CD8-positive, alpha-beta memory T cell (primary cell): Measurements from ENCODE around the gene NLRP5. TPM values are rescaled to one million over a fixed set of nuclear protein-coding genes. Genes with fewer than 3 reads are reported as not detected.
A peak's percentile ranks its signal among the peaks of the same experiment; 100 is the strongest.

ENCODE experiments used
- CTCF ChIA-PET: fragments of 350-600 bp; sonication (Branson Sonifier 250); formaldehyde crosslinking; loops from one replicate; lab custom pipeline; 2021; ENCODE audit warnings: antibody characterized with exemption; lab: Charles Lee
- POLR2A ChIA-PET: fragments of 350-600 bp; sonication (Branson Sonifier 250); formaldehyde crosslinking; loops from one replicate; lab custom pipeline; 2021; ENCODE audit warnings: antibody characterized with exemption; lab: Charles Lee
- DNase-seq, 5 donors: peaks; one replicate each; pipeline versions ENCODE4 v3.0.0 to v3.0.0-alpha.2; 2020 to 2022; ENCODE audit warnings: mixed read lengths in 1 of 5
- H3K27ac ChIP-seq: one replicate; pipeline ENCODE4 v1.7.0; 2013; ENCODE audit warnings: low read depth, mild to moderate bottlenecking, low read length, moderate library complexity
- H3K27me3 ChIP-seq: 2 replicates; pipeline ENCODE4 v1.7.0; 2013; ENCODE audit warnings: low read length, mild to moderate bottlenecking; ENCODE audit not compliant: insufficient read depth, poor library complexity, severe bottlenecking
- H3K36me3 ChIP-seq: 2 replicates; pipeline ENCODE4 v1.7.0; 2013; ENCODE audit warnings: mild to moderate bottlenecking, low read length, moderate library complexity; ENCODE audit not compliant: insufficient read depth
- H3K4me1 ChIP-seq: 2 replicates; pipeline ENCODE4 v1.7.0; 2013; ENCODE audit warnings: mild to moderate bottlenecking, low read length, moderate library complexity; ENCODE audit not compliant: insufficient read depth
- H3K4me3 ChIP-seq: 2 replicates; pipeline ENCODE4 v1.7.0; 2013; ENCODE audit warnings: mild to moderate bottlenecking, low read length
- H3K9me3 ChIP-seq: 2 replicates; pipeline ENCODE4 v1.7.0; 2013; ENCODE audit warnings: mild to moderate bottlenecking, low read length
- H3K27ac Mint-ChIP-seq, 8 donors: one replicate each; pipeline ENCODE4 v1.8.0; 2020 to 2021; ENCODE audit warnings: mixed read lengths in 8 of 8, mild to moderate bottlenecking in 6 of 8, inconsistent platforms in 3 of 8, moderate library complexity in 3 of 8
- H3K27me3 Mint-ChIP-seq, 2 donors: one replicate each; pipeline ENCODE4 v1.8.0; 2020 to 2021; ENCODE audit warnings: mixed read lengths in 2 of 2, mild to moderate bottlenecking in 1 of 2, moderate library complexity in 1 of 2
- H3K36me3 Mint-ChIP-seq, 3 donors: one replicate each; pipeline ENCODE4 v1.8.0; 2020 to 2021; ENCODE audit warnings: mixed read lengths in 3 of 3, inconsistent platforms in 1 of 3, mild to moderate bottlenecking in 1 of 3
- H3K4me1 Mint-ChIP-seq, 3 donors: one replicate each; pipeline ENCODE4 v1.8.0; 2020 to 2021; ENCODE audit warnings: mixed read lengths in 3 of 3, inconsistent platforms in 1 of 3, mild to moderate bottlenecking in 1 of 3
- H3K4me3 Mint-ChIP-seq, 7 donors: one replicate each; pipeline ENCODE4 v1.8.0; 2020 to 2021; ENCODE audit warnings: mixed read lengths in 7 of 7, mild to moderate bottlenecking in 6 of 7, moderate library complexity in 4 of 7, inconsistent platforms in 2 of 7
- H3K9me3 Mint-ChIP-seq, 5 donors: one replicate each; pipeline ENCODE4 v1.8.0; 2020 to 2022; ENCODE audit warnings: mixed read lengths in 5 of 5, mild to moderate bottlenecking in 3 of 5, moderate library complexity in 2 of 5, inconsistent platforms in 1 of 5
- polyA plus RNA-seq: library from polyadenylated mRNA; unstranded; fragments of 300-500 nt; fragmentation: Illumina TruSeq; gene quantifications from one replicate; pipeline ENCODE4 v1.2.3, GENCODE V29; 2021
- total RNA-seq, 2 experiments: library from RNA; stranded (reverse); gene quantifications; one replicate each; pipeline ENCODE4 v1.2.3, GENCODE V29; 2021

The NLRP5 gene
- total and polyA plus RNA-seq, 3 experiments from 2014 or later: not detected

DNA sequence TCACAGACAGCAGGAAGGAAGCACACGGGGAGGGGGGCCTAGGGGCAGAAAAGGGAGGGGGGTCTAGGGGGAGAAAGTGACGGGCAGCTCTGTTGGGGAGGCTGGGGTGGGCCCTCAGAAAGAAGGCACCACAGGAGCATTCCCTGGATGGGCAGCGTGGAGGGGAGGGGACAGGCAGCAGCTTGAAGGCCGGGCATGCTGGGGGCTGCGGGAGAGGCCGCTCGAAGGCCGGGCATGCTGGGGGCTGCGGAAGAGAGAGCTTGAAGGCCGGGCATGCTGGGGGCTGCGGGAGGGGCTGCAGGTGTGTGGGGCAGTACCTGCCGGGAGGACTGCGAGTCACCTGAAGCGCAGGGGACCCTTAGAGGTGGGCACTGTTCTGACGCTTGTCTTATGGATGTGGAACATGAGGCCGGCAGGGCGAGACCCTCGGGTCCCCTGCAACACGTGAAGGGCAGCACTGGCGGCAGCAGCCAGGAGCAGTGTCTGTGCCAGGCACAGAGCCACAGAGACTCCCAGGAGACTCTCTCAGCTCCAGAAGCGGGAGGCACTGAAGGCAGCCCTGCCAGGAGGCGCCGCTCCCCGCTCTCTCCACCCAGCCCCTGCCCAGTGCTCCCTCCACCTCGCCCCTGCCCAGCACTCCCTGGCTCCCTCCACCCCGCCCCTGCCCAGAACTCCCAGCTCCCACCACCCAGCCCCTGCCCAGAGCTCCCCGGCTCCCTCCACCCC, 121.2 kb downstream of the NLRP5 start:
- Mint-ChIP-seq H3K27me3 (peaks cover 0 to 2% of the 10 kb centered on the region in 2 donors), H3K27ac (peak overlapping the region in 1 of 8 donors; percentile 91), H3K9me3 (no peaks in the 10 kb centered on the region), H3K4me3 (no peak overlapping the region), H3K4me1 (peaks cover 24 to 67% (median 33%) of the 10 kb centered on the region in 3 donors), H3K36me3 (peaks cover 0 to 17% (median 0%) of the 10 kb centered on the region in 3 donors)
- Histone ChIP-seq H3K4me3 (no peak overlapping the region), H3K4me1 (peaks cover 22% of the 10 kb centered on the region), H3K9me3 (no peaks in the 10 kb centered on the region), H3K36me3 (no peaks in the 10 kb centered on the region), H3K27ac (no peak overlapping the region), H3K27me3 (no peaks in the 10 kb centered on the region)
- ChIA-PET CTCF (no interaction called here), POLR2A (no interaction called here)
- DNase-seq: no peak

DNA sequence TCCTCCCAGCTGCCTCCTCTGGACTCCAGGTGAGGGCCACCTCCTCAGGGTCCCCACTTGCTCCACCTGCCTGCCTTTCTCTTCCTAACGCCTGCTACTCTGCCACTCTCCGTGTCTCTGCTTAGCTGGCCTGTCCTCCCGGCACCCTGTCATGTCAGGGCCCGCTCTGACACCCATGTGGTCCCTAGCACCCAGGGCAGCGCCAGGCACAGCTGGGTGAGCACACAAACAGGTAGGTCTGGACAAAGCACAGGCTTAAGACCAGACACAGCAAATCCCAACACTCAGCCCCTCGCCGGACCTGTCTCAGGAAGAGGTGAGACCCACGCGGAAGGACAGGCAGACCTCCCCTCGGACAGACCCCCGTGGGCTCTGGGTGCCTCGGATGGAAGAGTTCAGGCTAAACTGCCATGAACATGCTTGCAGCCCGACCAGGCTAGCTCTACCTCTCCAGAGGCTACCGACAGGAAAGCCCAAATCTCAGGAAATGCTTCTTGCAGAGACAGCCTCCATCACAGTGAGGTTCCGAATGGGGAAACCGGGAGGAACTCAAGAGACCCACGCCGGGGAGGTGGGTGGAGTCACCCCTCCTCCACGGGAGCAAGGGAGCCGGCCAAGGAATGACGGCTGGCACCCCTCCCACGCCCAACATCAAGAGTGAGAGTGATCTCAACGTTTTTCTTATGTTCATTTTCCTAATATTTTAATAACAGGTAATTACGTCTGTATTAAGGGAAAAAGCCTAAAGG, 122.0 kb downstream of the NLRP5 start:
- POLR2A ChIA-PET: no interaction called here
- Mint-ChIP-seq H3K9me3 (no peaks in the 10 kb centered on the region), H3K36me3 (peaks cover 0 to 15% (median 0%) of the 10 kb centered on the region in 3 donors), H3K4me1 (peaks cover 32 to 75% (median 40%) of the 10 kb centered on the region in 3 donors), H3K27me3 (peaks cover 0 to 2% of the 10 kb centered on the region in 2 donors), H3K4me3 (no peak overlapping the region), H3K27ac (peak overlapping the region in 2 of 8 donors; percentile 60 to 81)
- Histone ChIP-seq H3K27ac (no peak overlapping the region), H3K9me3 (no peaks in the 10 kb centered on the region), H3K4me1 (peaks cover 22% of the 10 kb centered on the region), H3K27me3 (no peaks in the 10 kb centered on the region), H3K4me3 (no peak overlapping the region), H3K36me3 (no peaks in the 10 kb centered on the region)
- CTCF ChIA-PET: no interaction called here
- DNase-seq: no peak

DNA sequence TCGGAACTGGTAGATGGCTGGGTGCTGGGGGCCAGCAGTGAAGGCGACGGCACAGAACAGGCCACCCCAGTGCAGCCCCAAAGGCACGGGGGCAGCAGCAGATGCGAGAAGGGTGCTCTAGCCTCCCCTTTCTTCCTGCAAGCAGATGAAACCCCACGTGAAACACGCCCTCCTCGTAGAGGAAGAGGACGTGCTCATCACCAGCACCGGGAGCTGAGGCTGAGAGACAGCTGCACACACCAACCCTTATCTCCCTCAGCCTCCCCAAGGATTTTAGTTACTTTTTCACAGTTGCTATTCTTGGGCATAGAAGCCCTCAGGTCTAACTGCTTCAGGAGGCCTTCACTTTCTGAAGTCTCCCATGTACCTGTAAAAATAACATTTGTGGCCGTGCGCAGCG, 122.7 kb downstream of the NLRP5 start:
- H3K27ac ChIP-seq: no peak overlapping the region
- CTCF ChIA-PET: no interaction called here
- no peaks in the 10 kb centered on the region for H3K9me3 ChIP-seq
- no peak for DNase-seq
- POLR2A ChIA-PET: no interaction called here
- H3K4me1 Mint-ChIP-seq: peaks cover 37 to 81% (median 43%) of the 10 kb centered on the region in 3 donors
- H3K36me3 ChIP-seq: no peaks in the 10 kb centered on the region
- peak overlapping the region in 1 of 8 donors; percentile 60 for H3K27ac Mint-ChIP-seq
- no peak overlapping the region for H3K4me3 Mint-ChIP-seq
- peaks cover 0 to 2% of the 10 kb centered on the region in 2 donors for H3K27me3 Mint-ChIP-seq
- H3K27me3 ChIP-seq: no peaks in the 10 kb centered on the region
- peaks cover 0 to 15% (median 0%) of the 10 kb centered on the region in 3 donors for H3K36me3 Mint-ChIP-seq
- H3K9me3 Mint-ChIP-seq: no peaks in the 10 kb centered on the region
- peaks cover 22% of the 10 kb centered on the region for H3K4me1 ChIP-seq
- no peak overlapping the region for H3K4me3 ChIP-seq

DNA sequence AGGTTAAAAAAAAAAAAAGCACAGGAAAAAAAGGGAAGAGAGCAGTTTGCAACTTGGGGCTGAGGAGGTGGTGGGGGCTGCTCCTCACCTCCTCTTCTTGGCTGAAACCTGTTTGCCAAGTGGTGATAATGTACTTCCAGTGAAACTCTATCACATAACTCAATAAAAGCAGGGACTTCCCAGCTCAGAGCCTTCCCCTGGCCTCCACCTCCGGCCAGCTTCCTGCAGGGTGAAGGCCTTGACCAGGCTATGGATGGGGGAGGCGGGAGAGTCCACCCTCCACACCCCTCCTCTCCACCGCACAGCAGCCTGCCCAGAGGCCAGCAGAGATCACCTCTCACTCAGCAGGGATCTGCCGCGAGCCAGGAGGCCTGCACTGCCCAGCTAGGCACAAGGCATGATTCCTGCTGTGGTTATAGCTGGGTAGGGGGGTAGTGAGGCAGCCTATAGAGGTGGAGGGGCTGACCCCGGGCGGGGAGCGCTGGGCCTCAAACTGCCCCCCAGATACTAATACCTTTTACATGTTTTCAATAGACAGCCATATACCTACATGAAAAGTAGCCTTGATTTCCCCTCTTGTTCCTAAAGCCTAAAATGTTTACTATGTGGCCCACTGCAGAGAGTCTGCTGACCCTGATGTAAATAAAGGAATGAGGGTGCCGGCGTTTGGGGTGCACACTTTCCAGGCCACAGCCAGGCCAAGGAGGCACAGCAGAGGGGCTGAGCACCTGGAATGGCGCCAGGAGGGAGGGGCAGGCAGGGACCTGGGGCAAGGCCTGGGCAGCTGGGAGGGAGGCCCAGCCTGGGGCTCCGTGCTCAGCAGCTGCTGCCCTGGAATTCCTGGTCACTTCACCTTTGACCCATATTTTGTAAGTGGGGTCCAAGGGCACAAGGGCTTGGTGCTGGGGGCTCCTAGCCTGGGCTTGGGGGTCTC, 124.2 kb downstream of the NLRP5 start:
- ChIA-PET CTCF (no interaction called here), POLR2A (no interaction called here)
- H3K4me1 Mint-ChIP-seq: peaks cover 38 to 80% (median 45%) of the 10 kb centered on the region in 3 donors
- no peak overlapping the region for H3K4me3 Mint-ChIP-seq
- peak overlapping the region in 5 of 8 donors; percentile 18 to 69 (median 52) for H3K27ac Mint-ChIP-seq
- Histone ChIP-seq H3K27me3 (no peaks in the 10 kb centered on the region), H3K9me3 (no peaks in the 10 kb centered on the region), H3K4me3 (no peak overlapping the region), H3K4me1 (peaks cover 17% of the 10 kb centered on the region), H3K27ac (no peak overlapping the region), H3K36me3 (no peaks in the 10 kb centered on the region)
- peaks cover 0 to 21% (median 0%) of the 10 kb centered on the region in 3 donors for H3K36me3 Mint-ChIP-seq
- DNase-seq: no peak
- H3K27me3 Mint-ChIP-seq: peaks cover 0 to 2% of the 10 kb centered on the region in 2 donors
- no peaks in the 10 kb centered on the region for H3K9me3 Mint-ChIP-seq

Other genes with a start within 250 kb of the NLRP5 start
- gene NLRP9, start 248.4 kb upstream of the NLRP5 start, total RNA-seq: not detected
- gene NLRP9, start 248.4 kb upstream of the NLRP5 start, polyA plus RNA-seq: not detected
- gene RFPL4A, start 227.7 kb upstream of the NLRP5 start, total RNA-seq: not detected
- gene RFPL4A, start 227.7 kb upstream of the NLRP5 start, polyA plus RNA-seq: not detected
- gene RFPL4AL1, start 217.7 kb upstream of the NLRP5 start, total RNA-seq: not detected
- gene RFPL4AL1, start 217.7 kb upstream of the NLRP5 start, polyA plus RNA-seq: not detected
- gene NLRP11, start 154.8 kb upstream of the NLRP5 start, total RNA-seq: under 1 TPM; 0.07 to 0.11 TPM
- not detected for gene NLRP11, start 154.8 kb upstream of the NLRP5 start, polyA plus RNA-seq
- gene NLRP4, start 150.2 kb upstream of the NLRP5 start, total RNA-seq: not detected
- gene NLRP4, start 150.2 kb upstream of the NLRP5 start, polyA plus RNA-seq: not detected
- gene NLRP13, start 54.4 kb upstream of the NLRP5 start, total RNA-seq: not detected
- not detected for gene NLRP13, start 54.4 kb upstream of the NLRP5 start, polyA plus RNA-seq
- not detected for gene NLRP8, start 38.9 kb upstream of the NLRP5 start, total RNA-seq
- not detected for gene NLRP8, start 38.9 kb upstream of the NLRP5 start, polyA plus RNA-seq
- 10 to 100 TPM; 34.7 to 38.7 TPM for gene ZNF787, start 134.5 kb downstream of the NLRP5 start, total RNA-seq
- gene ZNF787, start 134.5 kb downstream of the NLRP5 start, polyA plus RNA-seq: 2.8 TPM
- gene ZNF444, start 154.5 kb downstream of the NLRP5 start, total RNA-seq: 10 to 100 TPM; 24.9 to 26.7 TPM
- gene ZNF444, start 154.5 kb downstream of the NLRP5 start, polyA plus RNA-seq: 19.7 TPM
- gene GALP, start 189.2 kb downstream of the NLRP5 start, total RNA-seq: not detected
- not detected for gene GALP, start 189.2 kb downstream of the NLRP5 start, polyA plus RNA-seq
- not detected for gene ZSCAN5B, start 211.0 kb downstream of the NLRP5 start, total RNA-seq
- gene ZSCAN5B, start 211.0 kb downstream of the NLRP5 start, polyA plus RNA-seq: not detected
- not detected for gene ZSCAN5C, start 215.5 kb downstream of the NLRP5 start, total RNA-seq
- not detected for gene ZSCAN5C, start 215.5 kb downstream of the NLRP5 start, polyA plus RNA-seq